ENCODE data around the gene UBE2L3. TPM values are rescaled to one million over a fixed set of nuclear protein-coding genes. Genes with fewer than 3 reads are reported as not detected.

Gene UBE2L3
- total and polyA plus RNA-seq, 2 of the 13 experiments (the other 11 are each of a cell fraction or from before 2014, with no cell fraction given): 30.2 to 58.1 TPM

GRCh38 chr22:21571679-21572078, 4.2 kb downstream of the UBE2L3 start:
- Histone ChIP-seq H3K36me3 (replicated peaks in 1 of 2; ENCODE audit: control insufficient read depth in 1 of 2, insufficient read depth in 2 of 2, low read length in 2 of 2) (peaks cover 3 to 10% of the 10 kb centered on the region in 2 experiments; a peak in 3 of 5 replicates), H2AFZ (ENCODE audit: low read length) (no peak overlapping the region), H3K4me1 (ENCODE audit: insufficient read depth, low read length) (peaks cover 73% of the 10 kb centered on the region), H3K4me3 (replicated peaks in 1 of 3; ENCODE audit: insufficient read depth in 1 of 3, low read depth in 2 of 3, low read length in 3 of 3) (no peak overlapping the region), H3K4me2 (ENCODE audit: low read depth, low read length) (peak overlapping the region; percentile 37; the same call in 1 of the 2 replicates), H3K9ac (ENCODE audit: insufficient read depth, low read depth, low read length) (no peak overlapping the region), H4K20me1 (ENCODE audit: insufficient read depth, low read length) (peaks cover 82% of the 10 kb centered on the region), H3K9me3 (ENCODE audit: low read length) (no peaks in the 10 kb centered on the region), H3K79me2 (ENCODE audit: insufficient read depth, low read length) (peaks cover 89% of the 10 kb centered on the region), H3K27me3 (ENCODE audit: control insufficient read depth in 1 of 2, insufficient read depth in 2 of 2, low read length in 2 of 2) (no peaks in the 10 kb centered on the region; a peak in 1 of 5 replicates), H3K27ac (ENCODE audit: extremely low read length, insufficient read depth, low read length) (no peak overlapping the region)
- intact Hi-C loops (cut with micrococcal nuclease; ENCODE audit: unreplicated experiment): no loop called here
- FAIRE-seq: no peak
- ChIA-PET CTCF (ENCODE audit: low intra/inter-chr PET ratio, low total read pairs) (no interaction called here), POLR2A (no interaction called here)
- DNase-seq (ENCODE audit: low spot score): no peak
- in situ Hi-C loops (cut with HindIII; ENCODE audit: extremely low pct_ligation_motif_present, low pct_unique_long_range_greater_than_20kb): no loop called here
- WGBS (ENCODE audit: low lambda C conversion rate): 94% methylated on average over 4 of the region's 4 CpGs
- no TSS peak for BruUV-seq (replicated peaks)
- TF ChIP-seq MZF1 (CRISPR knock-in tag; IDR thresholded peaks at IDR 0.05; ENCODE audit: borderline replicate concordance): no peak
- no peak for TF ChIP-seq POLR2AphosphoS2 (IDR thresholded peaks at IDR 0.05; ENCODE audit: low read depth, low read length)
- TF ChIP-seq GABPA (IDR thresholded peaks at IDR 0.05; ENCODE audit: low read depth, low read length): no peak
- no peak for TF ChIP-seq GABPA (CRISPR knock-in tag; IDR thresholded peaks at IDR 0.05; ENCODE audit: low read depth)
- no peak for TF ChIP-seq TCF7 (IDR thresholded peaks at IDR 0.05; ENCODE audit: low read depth)
- TF ChIP-seq RARG (CRISPR knock-in tag; IDR thresholded peaks at IDR 0.05; ENCODE audit: low read depth): no peak
- TF ChIP-seq, protein P1, sequence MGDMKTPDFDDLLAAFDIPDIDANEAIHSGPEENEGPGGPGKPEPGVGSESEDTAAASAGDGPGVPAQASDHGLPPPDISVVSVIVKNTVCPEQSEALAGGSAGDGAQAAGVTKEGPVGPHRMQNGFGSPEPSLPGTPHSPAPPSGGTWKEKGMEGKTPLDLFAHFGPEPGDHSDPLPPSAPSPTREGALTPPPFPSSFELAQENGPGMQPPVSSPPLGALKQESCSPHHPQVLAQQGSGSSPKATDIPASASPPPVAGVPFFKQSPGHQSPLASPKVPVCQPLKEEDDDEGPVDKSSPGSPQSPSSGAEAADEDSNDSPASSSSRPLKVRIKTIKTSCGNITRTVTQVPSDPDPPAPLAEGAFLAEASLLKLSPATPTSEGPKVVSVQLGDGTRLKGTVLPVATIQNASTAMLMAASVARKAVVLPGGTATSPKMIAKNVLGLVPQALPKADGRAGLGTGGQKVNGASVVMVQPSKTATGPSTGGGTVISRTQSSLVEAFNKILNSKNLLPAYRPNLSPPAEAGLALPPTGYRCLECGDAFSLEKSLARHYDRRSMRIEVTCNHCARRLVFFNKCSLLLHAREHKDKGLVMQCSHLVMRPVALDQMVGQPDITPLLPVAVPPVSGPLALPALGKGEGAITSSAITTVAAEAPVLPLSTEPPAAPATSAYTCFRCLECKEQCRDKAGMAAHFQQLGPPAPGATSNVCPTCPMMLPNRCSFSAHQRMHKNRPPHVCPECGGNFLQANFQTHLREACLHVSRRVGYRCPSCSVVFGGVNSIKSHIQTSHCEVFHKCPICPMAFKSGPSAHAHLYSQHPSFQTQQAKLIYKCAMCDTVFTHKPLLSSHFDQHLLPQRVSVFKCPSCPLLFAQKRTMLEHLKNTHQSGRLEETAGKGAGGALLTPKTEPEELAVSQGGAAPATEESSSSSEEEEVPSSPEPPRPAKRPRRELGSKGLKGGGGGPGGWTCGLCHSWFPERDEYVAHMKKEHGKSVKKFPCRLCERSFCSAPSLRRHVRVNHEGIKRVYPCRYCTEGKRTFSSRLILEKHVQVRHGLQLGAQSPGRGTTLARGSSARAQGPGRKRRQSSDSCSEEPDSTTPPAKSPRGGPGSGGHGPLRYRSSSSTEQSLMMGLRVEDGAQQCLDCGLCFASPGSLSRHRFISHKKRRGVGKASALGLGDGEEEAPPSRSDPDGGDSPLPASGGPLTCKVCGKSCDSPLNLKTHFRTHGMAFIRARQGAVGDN (CRISPR knock-in tag; IDR thresholded peaks at IDR 0.05): no peak
- TF ChIP-seq ZNF652 (CRISPR knock-in tag; IDR thresholded peaks at IDR 0.05; ENCODE audit: borderline replicate concordance, low read depth): no peak
- no peak for ATAC-seq
